T-cell (primary cell): ENCODE data around the gene GABRG3. TPM values are rescaled to one million over a fixed set of nuclear protein-coding genes. Genes with fewer than 3 reads are reported as not detected.

Source experiments
- ATAC-seq, 4 experiments: fragments of 200-7000 bp in 3 of 4; fragments of 150-1000 bp in 1 of 4; cut with Tn5 transposase; replicated peaks in 1 of 4; 1 replicate in 3 of 4; 2 replicates in 1 of 4; pipeline ENCODE4 v1.10.0; 2021; ENCODE audit warnings: moderate library complexity in 3 of 4, mild to moderate bottlenecking in 2 of 4, moderate number of reproducible peaks in 1 of 4
- CTCF ChIA-PET, 2 donors: fragments of 300-600 bp; sonication (Branson Sonifier 250); formaldehyde crosslinking; loops; one replicate each; lab custom pipeline; 2022; ENCODE audit warnings: antibody characterized with exemption in 2 of 2; lab: Charles Lee
- POLR2A ChIA-PET, 2 donors: fragments of 300-600 bp; sonication (Branson Sonifier 250); formaldehyde crosslinking; loops; one replicate each; lab custom pipeline; 2022; ENCODE audit warnings: antibody characterized with exemption in 2 of 2; lab: Charles Lee
- DNase-seq, 35 experiments: peaks; one replicate each; pipeline versions ENCODE4 v3.0.0 to v3.0.0-alpha.2; 2013 to 2023
- H3K27ac ChIP-seq: one replicate; pipeline ENCODE4 v1.5.1; 2013; ENCODE audit warnings: low read length
- H3K27me3 ChIP-seq, 2 experiments: replicated peaks in 1 of 2; 1 replicate in 1 of 2; 2 replicates in 1 of 2; pipeline versions ENCODE4 v1.6.1 to v1.7.0; 2013; ENCODE audit warnings: low read length in 1 of 2, mixed read lengths in 1 of 2; ENCODE audit not compliant: control insufficient read depth in 2 of 2, insufficient read depth in 2 of 2; ENCODE audit errors: extremely low read depth in 1 of 2
- H3K36me3 ChIP-seq, 2 donors: 1 replicate in 1 of 2; 2 replicates in 1 of 2; pipeline versions ENCODE4 v1.6.1 to v1.7.0; 2013; ENCODE audit warnings: low read length in 1 of 2; ENCODE audit not compliant: control insufficient read depth in 2 of 2, insufficient read depth in 1 of 2; ENCODE audit errors: extremely low read depth in 1 of 2
- H3K4me1 ChIP-seq, 2 experiments: 1 replicate in 1 of 2; 2 replicates in 1 of 2; pipeline versions ENCODE4 v1.6.1 to v1.7.0; 2013; ENCODE audit warnings: low read length in 2 of 2, mixed read lengths in 1 of 2; ENCODE audit not compliant: insufficient read depth in 2 of 2, control insufficient read depth in 1 of 2; ENCODE audit errors: extremely low read depth in 1 of 2
- H3K4me3 ChIP-seq, 2 donors: 1 replicate in 1 of 2; 2 replicates in 1 of 2; pipeline versions ENCODE4 v1.5.1 to v1.7.0; 2013; ENCODE audit warnings: mild to moderate bottlenecking in 2 of 2, low read length in 1 of 2, moderate library complexity in 1 of 2; ENCODE audit not compliant: control insufficient read depth in 1 of 2; ENCODE audit errors: extremely low read depth in 1 of 2
- H3K9me3 ChIP-seq: 2 replicates; pipeline ENCODE4 v1.7.0; 2013
- H3K27ac Mint-ChIP-seq, 2 donors: one replicate each; pipeline ENCODE4 v1.8.0; 2020 to 2021; ENCODE audit warnings: mild to moderate bottlenecking in 2 of 2, mixed read lengths in 2 of 2
- H3K27me3 Mint-ChIP-seq, 2 donors: one replicate each; pipeline ENCODE4 v1.8.0; 2021 to 2022; ENCODE audit warnings: mixed read lengths in 2 of 2
- H3K36me3 Mint-ChIP-seq: one replicate; pipeline ENCODE4 v1.8.0; 2021; ENCODE audit warnings: mixed read lengths
- H3K4me1 Mint-ChIP-seq, 3 donors: one replicate each; pipeline ENCODE4 v1.8.0; 2020 to 2022; ENCODE audit warnings: mixed read lengths in 3 of 3, mild to moderate bottlenecking in 1 of 3
- H3K4me3 Mint-ChIP-seq, 3 donors: one replicate each; pipeline ENCODE4 v1.8.0; 2020 to 2022; ENCODE audit warnings: mild to moderate bottlenecking in 3 of 3, mixed read lengths in 3 of 3, moderate library complexity in 3 of 3
- H3K9me3 Mint-ChIP-seq, 3 donors: one replicate each; pipeline ENCODE4 v1.8.0; 2020 to 2022; ENCODE audit warnings: mixed read lengths in 3 of 3
- WGBS: methylation state at CpG from one replicate; pipeline ENCODE4 v1.1.5; 2013; ENCODE audit warnings: missing lambda C conversion rate; ENCODE audit not compliant: insufficient coverage; 5-methylcytosine and 5-hydroxymethylcytosine counted together
- total RNA-seq, 35 experiments: library from RNA in 6 of 35; stranded (reverse) in 6 of 35; fragments of 120-200 nt in 1 of 35; gene quantifications; one replicate each; pipeline versions ENCODE4 v1.2.1 to v1.2.4 and lab custom pipeline; 2013 to 2026

The GABRG3 gene
- total RNA-seq, 5 donors from 2014 or later (not counting 1 experiment from before 2014, with no cell fraction given), result not detected

DNA sequence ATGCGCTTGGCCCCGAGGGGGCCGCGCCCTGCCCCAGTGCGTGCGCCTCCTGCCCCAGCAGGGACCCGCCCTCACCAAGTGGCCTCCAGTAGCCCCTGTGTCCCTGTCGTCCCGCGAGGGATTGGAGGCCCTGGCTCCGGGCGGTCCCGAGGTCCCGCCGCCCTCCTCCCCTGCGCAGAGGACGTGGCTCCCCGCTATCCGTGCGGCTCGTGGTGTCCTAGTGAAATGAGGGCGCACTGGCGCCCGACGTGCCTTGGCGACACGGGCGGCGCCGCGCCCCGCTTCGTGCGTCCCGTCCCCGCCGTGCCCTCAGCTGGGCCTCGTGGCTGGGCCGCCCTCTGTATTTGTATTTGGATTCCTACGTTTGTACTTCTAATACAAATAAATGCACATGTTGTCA is 570.6 kb downstream of the GABRG3 start:
- H3K27me3 ChIP-seq, result no peaks in the 10 kb centered on the region
- ChIA-PET CTCF (no interaction called here), POLR2A (no interaction called here)
- Mint-ChIP-seq H3K36me3 (no peaks in the 10 kb centered on the region), H3K27ac (no peak overlapping the region), H3K27me3 (no peaks in the 10 kb centered on the region), H3K4me1 (no peaks in the 10 kb centered on the region), H3K4me3 (no peak overlapping the region), H3K9me3 (peaks cover 4 to 26% (median 12%) of the 10 kb centered on the region in 3 donors)
- no peaks in the 10 kb centered on the region for H3K9me3 ChIP-seq
- H3K27ac ChIP-seq, result no peak overlapping the region
- no peak overlapping the region for H3K4me3 ChIP-seq
- no peaks in the 10 kb centered on the region for H3K36me3 ChIP-seq
- 94% methylated on average over 25 of the region's 40 CpGs for WGBS
- ATAC-seq (no peak), DNase-seq (no peak)
- H3K4me1 ChIP-seq, result no peaks in the 10 kb centered on the region

DNA sequence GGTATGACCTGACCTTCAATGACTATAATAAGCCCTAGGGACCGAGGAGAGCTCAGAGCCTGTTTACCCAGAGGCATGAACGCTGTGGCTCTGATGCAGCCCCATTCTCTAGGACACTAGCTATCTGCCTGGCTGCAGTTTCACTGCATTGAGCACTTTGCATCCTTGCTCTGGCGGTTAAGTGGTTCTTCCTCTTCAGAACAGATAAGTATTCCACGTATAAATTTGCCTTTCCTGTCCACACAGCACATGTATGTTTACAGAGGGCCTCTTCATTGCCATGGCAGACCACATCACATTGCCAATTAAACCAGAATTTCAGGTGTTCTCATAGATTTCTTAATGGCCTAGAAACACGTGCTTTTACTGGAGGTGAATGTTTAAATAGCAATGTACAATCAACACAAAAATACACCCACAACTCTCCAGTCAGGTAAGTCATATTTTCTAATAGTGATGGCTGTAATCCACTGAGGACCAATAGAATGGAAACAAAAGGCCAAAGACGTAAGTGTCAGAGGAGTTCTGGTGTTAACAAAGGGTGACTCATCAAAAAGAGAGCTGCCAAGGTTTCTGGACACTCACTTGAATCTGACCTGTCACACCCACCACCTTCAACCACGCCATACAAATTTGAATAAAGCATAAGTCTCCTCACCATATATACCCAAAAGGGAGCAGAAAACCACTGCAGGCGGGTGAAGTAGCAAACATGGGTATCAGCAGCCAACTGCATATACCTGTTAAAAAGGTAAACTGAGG is 574.7 kb downstream of the GABRG3 start:
- no peaks in the 10 kb centered on the region for H3K4me1 Mint-ChIP-seq
- Histone ChIP-seq H3K4me3 (no peak overlapping the region), H3K27me3 (no peaks in the 10 kb centered on the region), H3K27ac (no peak overlapping the region), H3K36me3 (no peaks in the 10 kb centered on the region), H3K4me1 (no peaks in the 10 kb centered on the region), H3K9me3 (no peaks in the 10 kb centered on the region)
- CTCF ChIA-PET, result no interaction called here
- H3K4me3 Mint-ChIP-seq, result no peak overlapping the region
- no peaks in the 10 kb centered on the region for H3K36me3 Mint-ChIP-seq
- no peaks in the 10 kb centered on the region for H3K27me3 Mint-ChIP-seq
- H3K27ac Mint-ChIP-seq, result no peak overlapping the region
- 63% methylated on average over 6 of the region's 8 CpGs for WGBS
- ATAC-seq, result no peak
- POLR2A ChIA-PET, result no interaction called here
- H3K9me3 Mint-ChIP-seq, result peaks cover 4 to 16% (median 4%) of the 10 kb centered on the region in 3 donors
- DNase-seq, result no peak

DNA sequence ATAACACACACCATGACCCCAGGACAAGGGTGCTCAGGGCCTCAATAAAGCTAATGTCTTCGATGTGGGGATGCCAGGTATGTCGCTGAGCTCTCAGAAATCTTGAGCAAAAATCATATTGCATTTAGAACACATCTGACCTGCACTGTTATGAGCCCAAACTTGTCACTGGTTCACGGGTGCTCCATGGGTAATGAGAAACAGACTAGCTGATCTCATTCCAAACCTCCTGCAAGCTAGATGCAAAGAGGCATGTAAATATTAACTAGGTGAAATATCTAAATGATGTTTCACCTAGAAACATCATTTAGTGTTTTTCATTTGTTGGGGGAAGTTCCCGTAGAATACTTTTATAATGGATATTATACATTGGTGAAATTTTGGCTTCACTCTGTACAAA is 578.8 kb downstream of the GABRG3 start:
- Mint-ChIP-seq H3K4me1 (no peaks in the 10 kb centered on the region), H3K27me3 (no peaks in the 10 kb centered on the region)
- 55% methylated on average over 2 of the region's 4 CpGs for WGBS

DNA sequence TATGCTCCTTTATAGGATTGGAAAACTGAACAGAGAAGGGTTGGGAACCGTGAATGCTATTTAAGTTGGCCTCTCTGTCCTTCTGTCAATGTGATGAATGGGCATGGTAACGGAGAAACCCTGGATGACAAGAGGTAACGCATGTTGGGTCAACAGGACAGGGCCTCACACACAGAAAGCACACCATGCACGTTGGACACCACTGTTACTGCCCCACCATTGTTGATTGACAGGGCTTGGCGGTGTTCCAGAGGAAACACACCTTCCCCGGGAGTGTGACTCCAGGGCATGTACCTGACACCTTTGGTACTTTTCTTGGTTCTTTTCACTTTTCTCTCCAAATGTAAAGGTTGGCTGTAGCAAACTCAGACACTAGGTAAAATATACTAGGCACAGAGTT is 579.7 kb downstream of the GABRG3 start:
- WGBS, result 56% methylated on average over 4 of the region's 6 CpGs
- DNase-seq, result no peak
- no peaks in the 10 kb centered on the region for H3K4me1 Mint-ChIP-seq
- no peak overlapping the region for H3K27ac Mint-ChIP-seq
- Histone ChIP-seq H3K27ac (no peak overlapping the region), H3K27me3 (no peaks in the 10 kb centered on the region), H3K9me3 (no peaks in the 10 kb centered on the region), H3K4me1 (no peaks in the 10 kb centered on the region), H3K4me3 (no peak overlapping the region), H3K36me3 (no peaks in the 10 kb centered on the region)
- no peak overlapping the region for H3K4me3 Mint-ChIP-seq
- H3K27me3 Mint-ChIP-seq, result no peaks in the 10 kb centered on the region
- peaks cover 10 to 31% (median 12%) of the 10 kb centered on the region in 3 donors for H3K9me3 Mint-ChIP-seq
- ChIA-PET CTCF (no interaction called here), POLR2A (no interaction called here)
- no peak for ATAC-seq
- H3K36me3 Mint-ChIP-seq, result no peaks in the 10 kb centered on the region

More for the DNA sequence above, 578.8 kb downstream of the GABRG3 start:
- Mint-ChIP-seq H3K9me3 (peaks cover 6 to 24% (median 12%) of the 10 kb centered on the region in 3 donors), H3K4me3 (no peak overlapping the region), H3K36me3 (no peaks in the 10 kb centered on the region), H3K27ac (no peak overlapping the region)
- DNase-seq (no peak), ATAC-seq (no peak)
- CTCF ChIA-PET, result no interaction called here
- H3K9me3 ChIP-seq, result no peaks in the 10 kb centered on the region
- no peaks in the 10 kb centered on the region for H3K4me1 ChIP-seq
- no peak overlapping the region for H3K4me3 ChIP-seq
- no peak overlapping the region for H3K27ac ChIP-seq
- POLR2A ChIA-PET, result no interaction called here
- H3K27me3 ChIP-seq, result no peaks in the 10 kb centered on the region
- H3K36me3 ChIP-seq, result no peaks in the 10 kb centered on the region

DNA sequence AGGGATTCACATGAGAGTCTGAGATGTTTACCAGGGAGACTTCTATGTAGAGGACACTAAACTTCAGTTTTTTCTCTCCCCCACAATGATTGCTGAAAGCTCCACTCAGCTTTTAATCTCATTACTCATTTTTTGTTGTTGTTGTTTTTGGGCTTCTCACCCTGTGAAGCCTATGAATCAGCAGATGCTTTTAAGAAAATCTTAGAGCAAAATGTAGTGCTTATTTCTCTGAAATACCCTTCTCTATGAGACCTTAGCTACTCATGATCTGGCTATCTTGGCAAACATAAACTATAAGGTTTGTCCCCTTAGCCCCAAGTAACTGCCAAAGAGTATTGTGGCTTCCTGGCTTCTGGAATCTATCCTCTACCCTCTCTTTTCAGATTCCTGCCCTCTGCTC is 590.8 kb downstream of the GABRG3 start:
- peaks cover 13 to 37% (median 22%) of the 10 kb centered on the region in 3 donors for H3K9me3 Mint-ChIP-seq
- H3K4me1 ChIP-seq, result no peaks in the 10 kb centered on the region
- ATAC-seq (no peak), DNase-seq (no peak)
- H3K27ac ChIP-seq, result no peak overlapping the region
- no peaks in the 10 kb centered on the region for H3K27me3 Mint-ChIP-seq
- no peaks in the 10 kb centered on the region for H3K36me3 Mint-ChIP-seq
- POLR2A ChIA-PET, result no interaction called here
- no peaks in the 10 kb centered on the region for H3K36me3 ChIP-seq
- no peaks in the 10 kb centered on the region for H3K4me1 Mint-ChIP-seq
- no peaks in the 10 kb centered on the region for H3K27me3 ChIP-seq
- no peak overlapping the region for H3K4me3 ChIP-seq
- H3K9me3 ChIP-seq, result peaks cover 3% of the 10 kb centered on the region
- CTCF ChIA-PET, result no interaction called here
- no peak overlapping the region for H3K4me3 Mint-ChIP-seq
- H3K27ac Mint-ChIP-seq, result no peak overlapping the region

DNA sequence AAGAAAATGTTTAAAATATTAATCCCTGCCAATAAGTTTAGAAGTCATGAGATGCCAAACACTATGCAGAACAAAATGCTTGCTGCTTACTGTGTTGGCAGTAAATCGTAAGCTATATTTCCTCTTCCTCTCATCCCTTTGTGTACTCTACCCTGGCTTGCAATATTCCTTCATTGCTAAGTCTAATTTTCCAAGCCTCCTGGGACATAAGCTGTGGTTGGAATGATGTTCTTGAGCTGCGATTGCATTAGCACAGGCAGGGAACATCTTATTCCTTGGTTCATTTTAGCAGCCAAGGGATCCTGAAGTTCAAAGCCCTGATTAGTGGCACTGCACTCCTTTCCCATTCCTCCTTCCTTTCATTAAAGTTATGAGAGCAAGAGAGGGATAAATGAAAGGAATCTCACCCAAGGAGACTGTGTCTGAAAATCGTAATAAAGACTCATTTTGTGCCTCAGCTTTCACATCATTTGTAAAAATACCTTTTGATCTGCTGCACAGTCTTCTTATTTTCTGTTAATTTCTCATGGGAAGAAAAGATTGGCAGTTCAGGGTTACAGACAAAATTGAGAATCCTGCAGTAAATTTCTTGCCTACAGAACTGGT is 592.9 kb downstream of the GABRG3 start:
- no peak overlapping the region for H3K27ac ChIP-seq
- no peaks in the 10 kb centered on the region for H3K36me3 ChIP-seq
- H3K4me1 ChIP-seq, result no peaks in the 10 kb centered on the region
- H3K36me3 Mint-ChIP-seq, result no peaks in the 10 kb centered on the region
- H3K27me3 Mint-ChIP-seq, result no peaks in the 10 kb centered on the region
- no peak overlapping the region for H3K4me3 ChIP-seq
- ChIA-PET POLR2A (no interaction called here), CTCF (no interaction called here)
- peaks cover 13 to 32% (median 20%) of the 10 kb centered on the region in 3 donors for H3K9me3 Mint-ChIP-seq
- no peak overlapping the region for H3K4me3 Mint-ChIP-seq
- ATAC-seq (no peak), DNase-seq (no peak)
- H3K4me1 Mint-ChIP-seq, result no peaks in the 10 kb centered on the region
- WGBS, result no CpG with 5 or more reads among the region's 3 CpGs
- no peaks in the 10 kb centered on the region for H3K27me3 ChIP-seq
- H3K9me3 ChIP-seq, result peaks cover 3% of the 10 kb centered on the region
- no peak overlapping the region for H3K27ac Mint-ChIP-seq
